Suprapubic skin (tissue), 4 donors: ENCODE measurements around the gene AOC1.

ENCODE experiments used
- CTCF ChIP-seq, 2 donors: fragments of 200-600 bp in 1 of 2; fragments of 450-650 bp in 1 of 2; sonication (generic) in 1 of 2; IDR thresholded peaks; one replicate each; pipeline ENCODE4 v1.5.1; 2016 to 2019; ENCODE audit warnings: antibody characterized with exemption in 2 of 2, mild to moderate bottlenecking in 1 of 2, moderate library complexity in 1 of 2
- EP300 ChIP-seq: sonication (generic); formaldehyde crosslinking; IDR thresholded peaks from one replicate; pipeline ENCODE4 v1.6.1; 2017; ENCODE audit warnings: antibody characterized with exemption
- POLR2A ChIP-seq, 2 donors: fragments of 450-650 bp; IDR thresholded peaks; one replicate each; pipeline ENCODE4 v1.6.1; 2017; ENCODE audit warnings: antibody characterized with exemption in 2 of 2, mild to moderate bottlenecking in 2 of 2, moderate library complexity in 2 of 2
- POLR2AphosphoS5 ChIP-seq, 3 donors: sonication (generic); formaldehyde crosslinking; IDR thresholded peaks; one replicate each; pipeline ENCODE4 v1.6.1; 2017; ENCODE audit warnings: antibody characterized with exemption in 3 of 3

- no peak for TF ChIP-seq CTCF (IDR thresholded peaks at IDR 0.05)
- TF ChIP-seq POLR2A (IDR thresholded peaks at IDR 0.05), result no peak
- TF ChIP-seq POLR2AphosphoS5 (IDR thresholded peaks at IDR 0.05), result no peak
- no peak for TF ChIP-seq EP300
Observed at GRCh38 chr7:150829426-150829825, 22.9 kb upstream of the AOC1 start.
